ENCODE data around the gene PRRC1. TPM values are rescaled to one million over a fixed set of nuclear protein-coding genes. Genes with fewer than 3 reads are reported as not detected.

PRRC1 gene
- total and polyA plus RNA-seq, 2 experiments from 2014 or later: 64.7 to 70.7 TPM

GRCh38 chr5:127577458-127577857, 60.0 kb downstream of the PRRC1 start:
- no peaks in the 10 kb centered on the region for H3K4me1 ChIP-seq (ENCODE audit: insufficient read depth)
- H3K4me3 ChIP-seq: no peak overlapping the region
- H3F3A ChIP-seq (replicated peaks; ENCODE audit: low read depth): no peaks in the 10 kb centered on the region
- ATAC-seq: no peak
- H3K9me2 ChIP-seq (ENCODE audit: insufficient read depth): no peaks in the 10 kb centered on the region
- no peak overlapping the region for H3K4me2 ChIP-seq
- TF ChIP-seq CREB1 (CRISPR knock-in tag; IDR thresholded peaks at IDR 0.05; ENCODE audit: low read depth) (no peak), ZNF114 (CRISPR knock-in tag; IDR thresholded peaks at IDR 0.05) (no peak), EZH2phosphoT487 (IDR thresholded peaks at IDR 0.05; ENCODE audit: unreplicated experiment) (no peak), JUNB (IDR thresholded peaks at IDR 0.05; ENCODE audit: unreplicated experiment) (no peak), NANOG (IDR thresholded peaks at IDR 0.05; ENCODE audit: borderline replicate concordance) (no peak), ZNF331 (CRISPR knock-in tag; IDR thresholded peaks at IDR 0.05; ENCODE audit: low read depth) (no peak), CTCF (conservative IDR thresholded peaks at IDR 0.05; ENCODE audit: low read depth in 2 of 2) (no peak), ZNF462 (CRISPR knock-in tag; IDR thresholded peaks at IDR 0.05) (no peak), REST (IDR thresholded peaks at IDR 0.05; ENCODE audit: unreplicated experiment) (no peak), POLR2AphosphoS5 (IDR thresholded peaks at IDR 0.05; ENCODE audit: low read depth) (no peak), ETS1 (IDR thresholded peaks at IDR 0.05) (no peak), STAT1 (IDR thresholded peaks at IDR 0.05; ENCODE audit: unreplicated experiment) (no peak), EZH2 (IDR thresholded peaks at IDR 0.05; ENCODE audit: low read depth, unreplicated experiment) (no peak)
- Mint-ChIP-seq H3K27me3 (ENCODE audit: insufficient read depth, low read depth, poor library complexity) (peaks cover 3% of the 10 kb centered on the region), H3K9me3 (peaks cover 10% of the 10 kb centered on the region; the same call in 2 of the 3 replicates), H3K4me1 (no peaks in the 10 kb centered on the region), H3K36me3 (ENCODE audit: low read depth) (0 out of 3 replicates have a peak, but pooled peaks cover 2% of the 10 kb centered on the region), H3K27ac (no peak overlapping the region), H3K4me3 (no peak overlapping the region)
- no peak overlapping the region for H2AFZ ChIP-seq
- no peak for DNase-seq (ENCODE audit: low spot score)
- no peaks in the 10 kb centered on the region for H3K79me2 ChIP-seq (replicated peaks; ENCODE audit: insufficient read depth)
- H3K27ac ChIP-seq (ENCODE audit: low read depth): no peak overlapping the region
- no peaks in the 10 kb centered on the region for H3K36me3 ChIP-seq (ENCODE audit: insufficient read depth)
- H4K20me1 ChIP-seq (replicated peaks; ENCODE audit: insufficient read depth): no peaks in the 10 kb centered on the region
- no peaks in the 10 kb centered on the region for H3K27me3 ChIP-seq (ENCODE audit: insufficient read depth)
